PFSK-1 (cell line): Measurements from ENCODE around the gene TOX3.

Experiments used
- FOXP2 ChIP-seq: optimal IDR thresholded peaks from 2 replicates; pipeline ENCODE3; 2011; ENCODE audit warnings: borderline replicate concordance, control low read depth, inconsistent platforms; ENCODE audit not compliant: insufficient read depth; ENCODE audit errors: extremely low read length, extremely low read depth
- POLR2AphosphoS5 ChIP-seq: IDR thresholded peaks from 2 replicates; pipeline ENCODE4 v1.6.1; 2012; ENCODE audit warnings: low read depth, mild to moderate bottlenecking, control low read depth, low read length, moderate library complexity
- REST ChIP-seq, 2 experiments: IDR thresholded peaks; 2 replicates each; pipeline versions ENCODE4 v1.6.1 to v1.8.0; 2011 to 2012; ENCODE audit warnings: low read depth in 2 of 2, low read length in 2 of 2, control low read depth in 1 of 2, inconsistent platforms in 1 of 2, mild to moderate bottlenecking in 1 of 2, moderate library complexity in 1 of 2; ENCODE audit not compliant: insufficient read depth in 1 of 2
- SIN3A ChIP-seq: IDR thresholded peaks from 2 replicates; pipeline ENCODE4 v1.6.1; 2012; ENCODE audit warnings: mild to moderate bottlenecking, low read length, moderate library complexity, borderline replicate concordance; ENCODE audit not compliant: insufficient read depth
- TAF1 ChIP-seq: IDR thresholded peaks from 2 replicates; pipeline ENCODE4 v1.6.1; 2012; ENCODE audit warnings: low read length, control low read depth, borderline replicate concordance; ENCODE audit not compliant: insufficient read depth

The TOX3 gene

DNA sequence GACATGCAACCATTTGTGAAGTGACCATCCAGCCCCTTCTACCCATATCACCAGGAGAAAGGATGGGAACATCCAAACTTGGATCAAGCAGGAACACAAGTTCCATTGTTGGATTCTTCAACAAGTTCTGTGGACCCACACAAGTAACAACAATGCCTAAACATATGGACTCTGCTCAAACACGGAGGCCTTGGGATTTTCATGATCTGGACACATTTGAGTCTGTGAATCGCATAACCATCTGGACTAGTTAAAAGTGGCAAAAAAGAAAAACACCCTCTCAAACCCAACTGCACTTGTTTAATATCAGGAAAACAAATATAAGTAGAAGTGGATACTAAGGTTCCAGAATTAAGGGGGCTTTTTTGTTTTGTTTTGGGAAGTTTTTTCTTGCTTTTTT lies 70.8 kb downstream of the TOX3 start:
- TF ChIP-seq TAF1 (no peak), POLR2AphosphoS5 (no peak), FOXP2 (no peak), REST (IDR thresholded peaks at IDR 0.05; ENCODE audit: insufficient read depth in 1 of 2, low read depth in 2 of 2, low read length in 2 of 2) (no peak), SIN3A (no peak)

- no peak for TF ChIP-seq FOXP2
- no peak for TF ChIP-seq SIN3A
- no peak for TF ChIP-seq POLR2AphosphoS5
- no peak for TF ChIP-seq TAF1
- TF ChIP-seq REST (IDR thresholded peaks at IDR 0.05; ENCODE audit: insufficient read depth in 1 of 2, low read depth in 2 of 2, low read length in 2 of 2), result no peak
Measured at GRCh38 chr16:52474679-52475078, 72.3 kb downstream of the TOX3 start.

- no peak for TF ChIP-seq SIN3A
- TF ChIP-seq TAF1, result no peak
- no peak for TF ChIP-seq REST (IDR thresholded peaks at IDR 0.05; ENCODE audit: insufficient read depth in 1 of 2, low read depth in 2 of 2, low read length in 2 of 2)
- TF ChIP-seq FOXP2, result no peak
- no peak for TF ChIP-seq POLR2AphosphoS5
Measured at GRCh38 chr16:52473096-52473495, 73.8 kb downstream of the TOX3 start.

DNA sequence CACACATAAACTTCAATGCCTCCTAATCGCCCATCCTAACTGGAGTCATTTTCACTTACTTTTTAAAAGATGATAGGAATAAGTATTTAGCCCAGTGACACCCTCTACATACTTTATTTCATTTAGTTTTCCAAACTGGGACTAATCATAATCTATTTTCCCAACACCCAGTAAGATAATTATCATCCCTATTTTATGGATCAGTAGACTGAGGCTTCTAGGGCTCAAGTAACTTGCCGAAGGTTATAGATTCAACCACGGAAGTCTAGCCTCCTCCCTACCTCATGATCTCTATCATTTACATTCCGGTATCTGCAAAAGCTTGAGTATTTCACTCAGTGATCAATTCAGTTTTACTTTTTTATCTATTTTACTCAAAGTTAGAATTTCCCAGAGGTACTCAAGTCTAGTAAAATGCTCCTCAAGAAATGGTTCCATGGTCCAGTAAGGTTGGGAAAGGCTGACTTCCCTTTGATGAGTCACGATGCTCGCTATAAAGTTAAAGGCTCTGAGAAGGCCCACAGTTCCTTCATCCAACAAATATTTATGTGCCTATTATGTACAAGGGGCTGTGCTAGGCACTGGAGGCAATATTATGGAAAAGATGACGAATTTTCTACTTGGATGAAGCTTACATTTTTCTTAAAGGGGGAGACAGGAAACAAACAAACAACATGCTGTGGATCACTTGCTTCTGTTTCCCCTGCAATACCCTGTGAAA lies 75.1 kb downstream of the TOX3 start:
- TF ChIP-seq REST (IDR thresholded peaks at IDR 0.05; ENCODE audit: insufficient read depth in 1 of 2, low read depth in 2 of 2, low read length in 2 of 2) (no peak), FOXP2 (no peak), SIN3A (no peak), TAF1 (no peak), POLR2AphosphoS5 (no peak)

DNA sequence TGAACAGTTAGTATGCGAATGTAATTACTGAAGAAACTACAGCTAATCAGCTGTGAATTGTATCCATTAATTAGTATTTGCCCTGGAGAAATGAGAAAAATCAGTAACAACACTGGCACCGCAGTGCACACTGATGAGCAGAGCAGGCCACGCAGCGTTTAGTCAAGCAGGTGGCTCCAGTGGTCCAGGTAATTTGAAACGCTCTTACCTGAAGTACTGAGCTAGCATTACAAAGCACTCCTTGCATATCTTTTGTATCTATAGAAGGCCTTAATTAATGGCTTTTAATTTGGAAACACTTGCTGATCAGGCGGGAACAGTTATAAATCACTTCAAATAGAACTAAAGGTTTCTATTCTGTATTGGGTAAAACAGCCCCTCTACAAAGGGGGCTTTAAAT lies 76.4 kb downstream of the TOX3 start:
- no peak for TF ChIP-seq FOXP2
- TF ChIP-seq POLR2AphosphoS5, result no peak
- no peak for TF ChIP-seq SIN3A
- TF ChIP-seq TAF1, result no peak
- no peak for TF ChIP-seq REST (IDR thresholded peaks at IDR 0.05; ENCODE audit: insufficient read depth in 1 of 2, low read depth in 2 of 2, low read length in 2 of 2)
